Stimulated activated naive B cell treated with anti-CD40 and anti-IgM and Interleukin-4, amounts not matched to agents 10 μg/mL and 1 μg/mL and 100 μg/mL, for 72 hours (primary cell): ENCODE data around the gene RERE.

Experiments
- ATAC-seq, 2 donors: fragments of 150-1000 bp; cut with Tn5 transposase; replicated peaks; 2 replicates each; pipeline ENCODE4 v1.10.0; 2021; ENCODE audit warnings: moderate library complexity in 1 of 2
- DNase-seq: peaks from one replicate; pipeline ENCODE4 v3.0.0; 2021
- H3K27ac Mint-ChIP-seq: one replicate; pipeline ENCODE4 v1.8.0; 2022; ENCODE audit warnings: mild to moderate bottlenecking, mixed read lengths
- H3K27me3 Mint-ChIP-seq, 2 donors: one replicate each; pipeline ENCODE4 v1.8.0; 2022; ENCODE audit warnings: mixed read lengths in 2 of 2
- H3K36me3 Mint-ChIP-seq, 2 donors: one replicate each; pipeline ENCODE4 v1.8.0; 2022; ENCODE audit warnings: mixed read lengths in 2 of 2, mild to moderate bottlenecking in 1 of 2
- H3K4me1 Mint-ChIP-seq, 2 donors: one replicate each; pipeline ENCODE4 v1.8.0; 2022; ENCODE audit warnings: mixed read lengths in 2 of 2, mild to moderate bottlenecking in 1 of 2
- H3K4me3 Mint-ChIP-seq, 2 donors: one replicate each; pipeline ENCODE4 v1.8.0; 2022; ENCODE audit warnings: mild to moderate bottlenecking in 2 of 2, mixed read lengths in 2 of 2, moderate library complexity in 1 of 2
- H3K9me3 Mint-ChIP-seq, 2 donors: one replicate each; pipeline ENCODE4 v1.8.0; 2022; ENCODE audit warnings: mixed read lengths in 2 of 2, mild to moderate bottlenecking in 1 of 2

RERE gene

GRCh38 chr1:8406960-8407359 lies 410.5 kb downstream of the RERE start:
- Mint-ChIP-seq H3K36me3 (peaks cover 27 to 41% of the 10 kb centered on the region in 2 donors), H3K9me3 (no peaks in the 10 kb centered on the region), H3K4me1 (peaks cover 23 to 36% of the 10 kb centered on the region in 2 donors), H3K27me3 (no peaks in the 10 kb centered on the region), H3K27ac (no peak overlapping the region), H3K4me3 (no peak overlapping the region)
- no peak for DNase-seq
- no peak for ATAC-seq

GRCh38 chr1:8406011-8406410 lies 411.4 kb downstream of the RERE start:
- H3K9me3 Mint-ChIP-seq, result no peaks in the 10 kb centered on the region
- H3K4me1 Mint-ChIP-seq, result peaks cover 23 to 34% of the 10 kb centered on the region in 2 donors
- ATAC-seq, result no peak
- no peak overlapping the region for H3K4me3 Mint-ChIP-seq
- no peaks in the 10 kb centered on the region for H3K27me3 Mint-ChIP-seq
- H3K36me3 Mint-ChIP-seq, result peaks cover 25 to 41% of the 10 kb centered on the region in 2 donors
- no peak overlapping the region for H3K27ac Mint-ChIP-seq
- DNase-seq, result no peak

- Mint-ChIP-seq H3K27me3 (no peaks in the 10 kb centered on the region), H3K9me3 (no peaks in the 10 kb centered on the region), H3K4me3 (no peak overlapping the region), H3K27ac (peak overlapping the region; percentile 62), H3K36me3 (peaks cover 22 to 31% of the 10 kb centered on the region in 2 donors), H3K4me1 (peaks cover 15 to 22% of the 10 kb centered on the region in 2 donors)
- DNase-seq, result no peak
- ATAC-seq, result no peak
Measured at GRCh38 chr1:8404460-8405370, 412.7 kb downstream of the RERE start.

GRCh38 chr1:8402109-8402710 lies 415.2 kb downstream of the RERE start:
- H3K36me3 Mint-ChIP-seq, result peaks cover 27 to 39% of the 10 kb centered on the region in 2 donors

GRCh38 chr1:8398677-8399076 lies 418.8 kb downstream of the RERE start:
- Mint-ChIP-seq H3K4me3 (no peak overlapping the region), H3K4me1 (peaks cover 33 to 42% of the 10 kb centered on the region in 2 donors), H3K36me3 (peaks cover 24 to 34% of the 10 kb centered on the region in 2 donors), H3K9me3 (no peaks in the 10 kb centered on the region), H3K27ac (peak overlapping the region; percentile 80), H3K27me3 (no peaks in the 10 kb centered on the region)
- DNase-seq, result no peak
- ATAC-seq, result no peak

More at GRCh38 chr1:8402109-8402710, 415.2 kb downstream of the RERE start:
- no peaks in the 10 kb centered on the region for H3K27me3 Mint-ChIP-seq
- no peak overlapping the region for H3K27ac Mint-ChIP-seq
- peaks cover 16 to 19% of the 10 kb centered on the region in 2 donors for H3K4me1 Mint-ChIP-seq
- ATAC-seq, result no peak
- H3K4me3 Mint-ChIP-seq, result no peak overlapping the region
- DNase-seq, result no peak
- H3K9me3 Mint-ChIP-seq, result no peaks in the 10 kb centered on the region

- H3K4me1 Mint-ChIP-seq, result peaks cover 35 to 45% of the 10 kb centered on the region in 2 donors
- ATAC-seq, result no peak
- H3K4me3 Mint-ChIP-seq, result peak overlapping the region in 1 of 2 donors; percentile 2
Measured at GRCh38 chr1:8398086-8398485, 419.4 kb downstream of the RERE start.

GRCh38 chr1:8397511-8397910 lies 419.9 kb downstream of the RERE start:
- Mint-ChIP-seq H3K4me1 (peaks cover 36 to 51% of the 10 kb centered on the region in 2 donors), H3K36me3 (peaks cover 19 to 37% of the 10 kb centered on the region in 2 donors), H3K27ac (peak overlapping the region; percentile 68), H3K9me3 (no peaks in the 10 kb centered on the region), H3K27me3 (no peaks in the 10 kb centered on the region), H3K4me3 (peak overlapping the region; percentile 4 to 55)
- ATAC-seq (peak; percentile 86 to 90), DNase-seq (peak; percentile 21)

More at GRCh38 chr1:8398086-8398485, 419.4 kb downstream of the RERE start:
- H3K36me3 Mint-ChIP-seq, result peaks cover 20 to 34% of the 10 kb centered on the region in 2 donors
- no peaks in the 10 kb centered on the region for H3K9me3 Mint-ChIP-seq
- no peaks in the 10 kb centered on the region for H3K27me3 Mint-ChIP-seq
- DNase-seq, result no peak
- peak overlapping the region; percentile 80 for H3K27ac Mint-ChIP-seq

- H3K9me3 Mint-ChIP-seq, result no peaks in the 10 kb centered on the region
- H3K4me1 Mint-ChIP-seq, result peaks cover 39 to 56% of the 10 kb centered on the region in 2 donors
- no peaks in the 10 kb centered on the region for H3K27me3 Mint-ChIP-seq
- peak overlapping the region; percentile 4 to 21 for H3K4me3 Mint-ChIP-seq
- H3K36me3 Mint-ChIP-seq, result peaks cover 22 to 35% of the 10 kb centered on the region in 2 donors
- ATAC-seq (peak; percentile 51 to 58), DNase-seq (no peak)
- peak overlapping the region; percentile 37 for H3K27ac Mint-ChIP-seq
Measured at GRCh38 chr1:8396786-8397406, 420.5 kb downstream of the RERE start.

GRCh38 chr1:8396083-8396785 lies 421.2 kb downstream of the RERE start:
- peaks cover 23 to 37% of the 10 kb centered on the region in 2 donors for H3K36me3 Mint-ChIP-seq
- peak overlapping the region; percentile 75 to 76 for H3K4me3 Mint-ChIP-seq
- ATAC-seq (no peak), DNase-seq (no peak)
- peak overlapping the region; percentile 85 for H3K27ac Mint-ChIP-seq
- H3K4me1 Mint-ChIP-seq, result peaks cover 41 to 60% of the 10 kb centered on the region in 2 donors
- no peaks in the 10 kb centered on the region for H3K9me3 Mint-ChIP-seq
- no peaks in the 10 kb centered on the region for H3K27me3 Mint-ChIP-seq

GRCh38 chr1:8395433-8395866 lies 422.0 kb downstream of the RERE start:
- ATAC-seq (peak; percentile 59 to 64), DNase-seq (no peak)
- Mint-ChIP-seq H3K4me3 (peak overlapping the region; percentile 75 to 76), H3K36me3 (peaks cover 27 to 44% of the 10 kb centered on the region in 2 donors), H3K9me3 (no peaks in the 10 kb centered on the region), H3K4me1 (peaks cover 49 to 67% of the 10 kb centered on the region in 2 donors), H3K27ac (peak overlapping the region; percentile 85), H3K27me3 (no peaks in the 10 kb centered on the region)

GRCh38 chr1:8394456-8395321 lies 422.8 kb downstream of the RERE start:
- DNase-seq, result no peak

GRCh38 chr1:8392522-8392921 lies 424.9 kb downstream of the RERE start:
- Mint-ChIP-seq H3K4me1 (peaks cover 53 to 69% of the 10 kb centered on the region in 2 donors), H3K4me3 (no peak overlapping the region), H3K27me3 (no peaks in the 10 kb centered on the region), H3K36me3 (peaks cover 28 to 46% of the 10 kb centered on the region in 2 donors), H3K9me3 (no peaks in the 10 kb centered on the region), H3K27ac (no peak overlapping the region)
- DNase-seq, result no peak
- no peak for ATAC-seq

More at GRCh38 chr1:8394456-8395321, 422.8 kb downstream of the RERE start:
- Mint-ChIP-seq H3K4me1 (peaks cover 52 to 75% of the 10 kb centered on the region in 2 donors), H3K4me3 (peak overlapping the region; percentile 75 to 76), H3K27me3 (no peaks in the 10 kb centered on the region), H3K27ac (peak overlapping the region; percentile 85), H3K36me3 (peaks cover 31 to 47% of the 10 kb centered on the region in 2 donors), H3K9me3 (no peaks in the 10 kb centered on the region)
- no peak for ATAC-seq

- Mint-ChIP-seq H3K36me3 (peaks cover 33 to 58% of the 10 kb centered on the region in 2 donors), H3K27ac (peak overlapping the region; percentile 74), H3K9me3 (no peaks in the 10 kb centered on the region), H3K4me1 (peaks cover 47 to 66% of the 10 kb centered on the region in 2 donors), H3K4me3 (peak overlapping the region in 1 of 2 donors; percentile 26), H3K27me3 (no peaks in the 10 kb centered on the region)
- ATAC-seq, result no peak
- no peak for DNase-seq
Measured at GRCh38 chr1:8390707-8391106, 426.7 kb downstream of the RERE start.
